NCI-H510A (cell line): ENCODE data around the gene FAM47E.

Experiments
- DNase-seq: peaks from one replicate; lab custom pipeline; 2025; lab: John Stamatoyannopoulos, UW

The FAM47E gene, protein sequence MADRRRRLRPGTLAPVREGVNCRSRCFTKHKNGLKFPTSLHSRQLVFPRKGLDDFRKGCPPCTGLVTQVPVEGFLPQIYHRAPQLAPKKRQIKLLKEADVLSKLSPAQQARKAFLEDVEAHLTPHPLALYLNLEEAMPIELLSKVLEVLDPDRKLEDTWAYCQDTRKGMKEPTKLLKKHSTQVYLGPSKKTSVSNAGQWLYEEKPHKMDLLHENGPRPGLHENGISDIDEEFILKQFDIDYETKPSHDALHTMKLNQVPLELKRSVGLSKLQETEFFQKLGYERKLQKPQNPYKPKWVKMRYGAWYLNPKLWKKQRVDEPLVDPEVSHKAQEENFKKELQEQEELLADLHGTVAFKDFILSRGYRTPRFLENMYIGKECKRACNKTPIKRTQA

DNA sequence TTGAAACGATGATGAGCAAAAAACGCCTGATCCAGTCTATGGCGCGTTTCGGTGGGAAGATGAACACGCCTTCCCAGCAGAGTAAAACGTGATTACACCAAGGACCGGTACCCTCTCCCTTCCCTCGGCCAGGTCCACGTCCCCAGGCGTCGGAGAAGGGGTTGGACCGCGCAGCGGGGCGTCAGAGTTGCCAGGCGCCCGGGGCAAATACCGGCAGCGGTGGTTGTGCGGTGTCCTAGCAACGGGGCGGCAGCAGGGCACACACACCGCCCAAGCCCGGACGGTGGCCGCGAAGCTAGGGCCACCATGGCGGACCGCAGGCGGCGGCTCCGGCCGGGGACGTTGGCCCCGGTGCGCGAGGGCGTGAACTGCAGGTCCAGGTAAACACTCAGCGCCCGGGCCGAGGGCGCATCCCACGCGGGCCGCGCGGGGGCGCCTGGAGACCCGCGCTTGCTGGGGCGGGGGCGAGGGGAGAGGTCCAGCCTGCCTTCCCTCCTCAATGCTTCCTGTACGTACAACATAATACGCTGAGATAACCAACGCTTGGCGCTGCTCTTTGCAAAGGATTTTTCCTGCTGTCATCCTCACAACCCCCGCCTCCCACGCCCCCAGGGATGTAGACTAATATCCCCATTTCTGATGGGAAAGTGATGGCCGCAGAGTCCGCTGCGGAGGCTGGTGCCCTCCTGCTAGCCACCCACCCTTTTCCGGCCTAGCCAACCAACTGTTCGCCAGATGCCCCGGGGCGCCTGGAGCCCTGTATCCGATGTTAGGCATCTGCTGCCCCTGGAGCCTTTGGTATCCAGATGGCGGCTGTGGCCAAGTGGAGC lies at the start of gene FAM47E:
Gene FAM47E (plus strand): TSS at position 281 of the 830 bp plus-strand sequence. CDS start 26 bp downstream, at position 307.
- DNase-seq = peak; percentile 90

DNA sequence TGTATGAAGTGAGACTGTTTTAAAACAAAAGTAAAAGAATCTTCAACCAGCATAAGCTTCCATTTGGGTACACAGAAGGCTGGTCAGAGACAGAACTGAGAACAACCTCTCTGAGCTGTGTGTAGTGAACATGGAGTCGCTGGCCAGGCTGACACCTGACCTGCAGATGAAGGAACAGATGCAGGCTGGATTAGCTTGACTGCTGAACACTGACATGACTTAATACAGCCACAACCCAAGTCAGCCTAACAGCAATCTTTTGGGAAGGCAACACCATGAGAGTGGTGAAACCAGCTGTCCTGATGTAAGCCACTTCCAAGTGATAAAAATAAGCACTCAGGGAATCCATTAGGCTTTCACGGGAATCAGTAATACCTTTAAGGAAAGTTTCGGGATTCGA lies 48.0 kb upstream of the FAM47E start:
- no peak for DNase-seq

DNA sequence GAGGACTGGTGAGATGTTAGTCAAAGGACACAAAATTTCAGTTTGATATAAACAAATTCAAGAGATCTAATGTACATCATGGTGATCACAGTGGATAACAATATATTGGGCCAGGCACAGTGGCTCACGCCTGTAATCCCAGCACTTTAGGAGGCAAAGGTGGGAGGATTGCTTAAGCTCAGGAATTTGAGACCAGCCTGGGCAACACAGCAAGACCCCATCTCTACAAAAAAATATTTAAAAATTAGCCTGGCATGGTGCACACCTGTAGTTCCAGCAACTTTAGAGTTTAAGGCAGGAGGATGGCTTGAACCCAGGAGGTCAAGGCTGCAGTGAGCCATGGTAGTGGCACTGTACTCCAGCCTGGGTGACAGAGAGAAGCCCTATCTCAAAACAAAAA lies 46.6 kb upstream of the FAM47E start:
- DNase-seq = no peak

DNA sequence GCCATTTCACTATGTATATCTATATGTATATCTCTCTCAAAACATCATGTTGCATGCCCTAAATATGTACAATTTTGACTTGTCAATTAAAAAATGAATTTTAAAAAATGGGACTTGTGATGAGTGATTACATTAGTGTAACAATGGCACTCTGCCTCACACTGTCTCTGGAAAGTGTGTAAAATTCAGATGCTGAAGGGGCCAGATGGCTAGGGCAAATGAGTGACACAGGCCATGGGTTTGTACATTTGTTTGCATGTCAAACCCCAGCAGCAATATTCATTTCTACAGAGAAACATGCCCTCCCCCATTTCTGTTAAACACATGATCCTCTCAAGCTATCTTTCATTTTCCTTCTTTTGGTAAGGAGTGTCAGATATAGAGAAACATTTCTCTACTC lies 46.0 kb upstream of the FAM47E start:
- no peak for DNase-seq

DNA sequence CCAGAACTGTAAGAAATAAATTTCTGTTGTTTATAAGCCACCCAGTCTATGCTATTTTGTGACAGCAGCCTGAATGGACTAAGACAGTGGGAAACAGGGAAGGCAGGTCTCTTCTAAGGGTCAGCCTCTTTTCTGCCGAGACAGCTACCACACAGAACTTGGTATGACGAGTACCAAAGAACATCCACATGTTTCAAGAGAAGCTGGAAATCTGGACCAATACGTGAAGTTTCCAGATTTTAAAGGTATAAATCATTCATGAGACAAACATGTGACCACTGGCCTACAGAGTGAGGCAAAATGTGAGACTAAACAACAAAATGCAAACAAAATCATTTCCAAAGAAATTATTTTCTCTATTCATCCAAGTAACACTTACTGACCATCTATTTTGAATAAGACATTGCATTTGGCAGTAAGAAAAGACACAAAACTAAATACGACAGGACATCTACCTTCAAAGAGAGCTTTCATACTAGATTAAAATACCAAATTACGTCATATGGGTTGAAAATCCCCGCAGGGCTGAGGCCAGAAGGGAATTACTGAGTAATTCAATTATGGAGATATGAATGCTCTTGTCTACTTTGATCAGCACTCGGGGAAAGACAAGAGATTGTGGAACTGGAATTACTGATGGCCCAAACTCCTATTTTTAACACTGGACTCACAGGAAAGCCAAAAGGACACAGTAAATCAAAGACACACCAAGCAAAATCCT lies 45.1 kb upstream of the FAM47E start:
- no peak for DNase-seq

DNA sequence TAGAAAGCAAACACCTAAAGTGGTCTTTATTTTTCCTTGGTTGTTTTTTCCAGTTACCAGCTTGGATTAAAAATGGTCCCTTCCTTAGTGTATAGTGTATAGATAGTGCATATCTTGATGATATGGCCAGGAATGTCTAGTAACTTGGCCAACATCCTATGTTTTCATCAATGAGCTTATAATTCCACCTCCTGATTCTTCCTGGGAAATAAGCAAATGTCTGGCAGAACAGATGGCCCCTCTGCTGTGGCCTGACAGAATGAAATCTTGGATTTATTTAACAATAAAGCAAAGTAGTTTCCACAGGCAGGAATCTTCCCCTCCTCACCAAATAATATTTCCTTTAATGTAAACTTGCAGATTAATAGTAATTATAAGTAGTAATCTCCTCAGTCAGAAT lies 44.0 kb upstream of the FAM47E start:
- DNase-seq = no peak

DNA sequence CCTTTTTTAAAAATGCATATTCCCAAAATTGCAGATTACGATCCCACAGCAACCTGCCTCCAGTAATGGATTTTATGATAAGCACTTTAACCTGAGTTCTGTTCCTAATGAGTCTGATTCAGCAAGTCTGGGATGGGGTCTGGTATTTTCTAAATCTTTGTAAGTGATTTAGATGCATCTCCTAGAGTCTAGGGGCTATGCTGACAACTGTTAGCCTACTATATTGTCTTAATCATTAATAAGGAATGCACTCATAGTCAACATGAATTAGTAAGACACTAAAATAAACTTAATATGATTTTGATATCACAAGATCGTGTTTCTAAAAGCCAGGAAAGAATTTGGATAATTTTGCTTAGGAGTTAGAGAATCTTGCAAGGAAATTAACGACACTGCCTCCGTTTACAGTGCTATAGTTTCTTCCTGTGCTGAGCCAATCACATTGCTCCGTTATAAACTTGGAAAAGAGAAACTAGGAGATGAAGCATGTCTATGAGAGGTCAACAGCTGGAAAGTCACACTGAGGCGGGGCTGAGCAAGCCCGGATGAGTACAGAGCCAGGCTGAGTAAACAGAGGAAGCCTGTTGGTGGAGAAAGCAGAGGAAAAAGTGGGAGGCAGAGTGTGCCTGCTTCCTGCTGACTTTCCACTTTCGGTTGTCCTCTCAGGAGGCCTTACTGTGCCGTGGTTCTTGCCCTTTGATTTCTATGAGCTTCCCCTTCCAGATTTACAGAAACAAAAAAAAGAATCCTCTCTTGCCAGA lies 43.3 kb upstream of the FAM47E start:
- DNase-seq = peak; percentile 80

DNA sequence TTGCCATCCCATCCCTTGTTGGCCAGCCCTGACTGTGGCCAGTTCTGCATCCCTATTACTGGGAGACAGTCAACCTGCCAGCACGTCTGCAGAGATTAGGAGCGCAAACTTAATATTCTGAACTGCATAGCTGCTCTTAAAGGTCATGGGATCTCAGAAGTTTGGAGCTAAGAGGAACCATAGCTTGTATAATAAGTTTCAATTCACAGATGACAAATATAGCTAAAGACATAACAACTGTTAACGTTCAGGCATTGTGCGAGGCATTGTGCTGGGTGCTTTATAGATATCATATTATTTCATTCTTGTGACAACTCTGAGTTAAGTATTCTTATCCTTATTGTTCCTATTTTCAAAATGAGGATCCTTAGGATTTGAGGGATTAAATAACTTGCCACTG lies 41.6 kb upstream of the FAM47E start:
- no peak for DNase-seq

DNA sequence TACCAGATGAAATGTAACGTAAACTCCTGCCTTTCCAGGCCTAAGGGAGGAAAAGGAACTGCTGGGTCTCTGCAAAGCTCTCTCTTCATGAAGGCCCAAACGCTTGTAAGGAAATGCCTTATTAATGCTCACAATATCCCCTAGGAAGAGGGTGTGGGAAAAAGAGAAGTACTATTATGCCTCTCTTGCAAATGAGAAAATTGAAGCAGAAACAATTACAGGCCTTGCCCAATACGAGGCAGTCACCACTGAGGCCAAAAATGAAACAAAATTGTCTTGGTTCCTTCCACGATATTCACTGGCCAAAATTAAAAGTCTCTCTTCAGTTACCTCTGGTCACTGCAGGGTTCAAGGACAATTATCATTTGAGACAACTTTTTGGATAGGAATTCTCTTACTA lies 41.1 kb upstream of the FAM47E start:
- DNase-seq = no peak

DNA sequence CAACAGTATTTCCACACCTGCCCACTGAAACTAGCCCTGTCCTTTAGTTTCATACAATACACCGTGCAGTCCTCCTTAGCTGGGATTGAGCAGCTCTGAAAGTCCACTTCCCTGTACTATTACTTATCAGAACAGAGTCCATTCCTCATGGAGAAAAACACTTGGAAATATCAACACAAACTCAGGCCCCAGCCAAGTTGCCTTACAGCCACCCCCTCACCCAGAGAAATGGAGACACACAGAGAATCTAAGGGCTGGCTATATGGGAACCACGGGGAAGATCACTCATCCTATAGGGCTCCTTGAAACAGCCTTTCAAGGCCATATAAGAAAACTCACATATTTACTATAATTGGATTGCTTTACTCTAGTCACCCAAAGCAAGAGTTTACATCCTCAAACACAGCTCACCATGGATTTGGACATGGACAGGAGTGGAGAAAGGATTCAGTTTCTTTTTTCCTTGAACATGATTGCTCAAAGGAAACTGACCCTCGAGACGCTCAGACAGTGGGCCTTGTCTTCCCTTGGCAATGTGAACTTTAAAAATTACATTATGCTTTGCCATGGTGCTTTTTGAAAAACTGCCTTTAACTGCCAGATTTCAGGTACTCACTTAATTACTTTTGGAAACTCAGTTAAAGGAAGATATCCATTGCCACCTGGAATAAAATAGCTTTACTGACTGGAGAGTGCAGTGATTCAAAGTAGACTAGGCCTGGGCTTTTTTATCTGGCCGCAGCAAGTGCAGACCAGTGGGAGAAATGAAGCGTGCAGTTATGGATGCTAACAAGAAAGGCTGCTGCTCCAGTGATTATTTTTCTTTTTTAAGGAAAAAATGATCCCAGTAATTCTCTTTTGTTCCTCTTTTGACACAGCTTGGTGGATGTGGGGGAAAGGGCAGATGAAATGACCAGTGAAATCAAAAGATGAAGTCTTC lies 39.5 kb upstream of the FAM47E start:
- no peak for DNase-seq

DNA sequence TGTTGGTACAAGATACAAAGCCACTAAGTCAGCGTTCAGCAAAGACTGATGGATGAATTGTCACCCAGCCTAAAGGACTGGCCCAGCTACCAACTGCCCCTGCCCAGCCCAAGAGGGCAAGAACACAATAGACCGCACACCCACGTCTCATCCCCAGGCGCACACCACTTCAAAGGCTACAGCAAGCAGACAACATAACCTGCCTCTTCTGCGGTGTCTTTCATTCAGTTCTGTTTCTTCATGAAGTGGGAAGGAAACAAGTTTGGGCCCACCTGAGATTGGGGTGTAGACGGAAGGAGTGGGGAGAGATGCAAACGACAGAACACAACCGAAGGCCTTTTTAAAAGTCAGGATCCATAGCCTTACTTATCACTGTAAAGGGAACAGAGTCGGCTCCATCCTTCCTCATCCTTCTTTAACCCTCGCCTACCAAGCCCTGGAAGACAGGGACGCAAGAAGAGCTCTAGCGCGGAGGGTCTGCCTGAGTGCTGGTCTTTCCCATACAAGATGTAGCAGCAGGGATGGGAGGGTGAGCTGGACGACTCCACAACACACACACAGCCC lies 38.6 kb upstream of the FAM47E start:
- DNase-seq = no peak

DNA sequence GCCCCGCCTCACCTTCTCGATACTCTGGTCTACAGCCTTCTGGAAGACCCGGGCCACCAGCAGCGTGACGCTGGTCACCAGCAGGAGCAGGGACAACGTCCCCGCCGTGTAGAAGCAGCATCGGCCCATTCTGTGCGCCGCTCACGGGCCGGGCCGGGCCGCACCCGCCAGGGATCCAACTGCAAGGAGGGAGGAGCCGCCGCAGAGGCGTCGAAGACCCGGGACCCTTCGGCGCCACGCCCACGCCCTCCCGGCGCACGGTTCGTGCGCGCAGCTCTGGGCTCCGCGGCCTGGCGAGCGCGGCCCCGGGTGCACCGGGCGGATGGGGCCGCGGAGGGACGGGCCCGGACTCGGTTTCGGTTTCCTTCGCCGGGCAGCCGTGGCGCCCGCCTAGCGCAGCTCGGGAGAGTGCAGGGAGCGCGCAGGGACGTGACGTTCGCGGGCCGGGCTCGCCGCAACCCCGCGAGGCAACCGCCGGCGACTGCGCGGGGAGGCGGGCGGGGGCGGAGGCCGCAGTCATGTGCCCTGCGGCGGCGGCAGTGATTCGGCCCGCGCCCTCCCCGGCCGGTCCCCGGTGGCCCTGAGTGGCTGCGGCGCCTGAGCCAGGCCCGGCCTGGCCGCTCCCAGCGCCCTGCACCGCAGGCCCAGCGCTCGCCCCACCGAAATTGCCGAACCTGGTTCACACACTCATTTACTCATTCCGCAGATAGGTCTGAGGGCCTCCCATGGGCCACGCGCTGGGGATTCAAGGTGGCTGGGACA lies 37.9 kb upstream of the FAM47E start, which contains the start of gene SCARB2:
Gene SCARB2 (minus strand): TSS at position 410 of the 762 bp plus-strand sequence. CDS start 281 bp downstream, at position 129.
- peak; percentile 79 for DNase-seq

DNA sequence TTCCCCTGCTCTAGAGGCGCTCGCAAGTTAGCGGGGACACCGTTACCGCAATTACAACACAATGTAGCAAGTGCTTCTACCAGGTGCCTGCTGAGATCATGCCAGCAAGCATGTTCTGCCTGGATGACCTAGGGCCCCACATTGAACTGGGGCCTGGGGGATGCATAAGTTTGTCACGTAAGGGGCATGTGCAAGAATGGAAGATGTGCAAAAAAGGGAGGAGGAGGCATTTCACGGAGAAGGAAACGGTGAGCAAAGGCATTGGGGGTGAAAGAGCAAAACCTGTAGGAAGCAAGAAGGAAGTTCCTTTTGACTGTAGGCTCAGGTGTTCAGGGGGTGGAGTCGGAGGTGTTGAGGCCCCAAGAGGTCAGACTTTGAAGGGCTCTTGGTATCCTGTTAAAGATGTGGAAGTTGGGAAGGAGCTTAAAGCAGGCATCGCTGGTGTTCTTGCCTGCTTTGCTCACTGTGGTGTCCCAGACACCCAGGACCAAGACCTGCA lies 37.3 kb upstream of the FAM47E start:
- DNase-seq = no peak

DNA sequence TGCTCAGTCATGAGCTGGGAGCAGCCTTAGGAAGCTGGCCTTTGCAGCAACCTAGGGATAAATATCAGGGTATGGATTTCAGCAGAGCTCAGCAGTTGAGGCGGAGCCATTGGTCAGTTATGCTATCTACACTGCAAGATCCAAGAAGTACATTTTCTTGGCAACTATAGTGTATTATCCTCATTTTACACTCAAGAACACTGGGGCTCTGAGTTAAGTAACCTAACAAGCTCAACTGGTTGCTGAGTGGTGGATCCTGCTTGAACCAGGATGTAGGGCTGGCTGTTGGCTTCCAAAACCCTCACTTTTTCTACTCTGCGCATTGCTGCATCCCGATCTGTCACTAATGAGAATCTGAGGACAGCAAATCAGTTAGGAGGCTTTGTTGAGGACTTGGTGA lies 36.4 kb upstream of the FAM47E start:
- no peak for DNase-seq

DNA sequence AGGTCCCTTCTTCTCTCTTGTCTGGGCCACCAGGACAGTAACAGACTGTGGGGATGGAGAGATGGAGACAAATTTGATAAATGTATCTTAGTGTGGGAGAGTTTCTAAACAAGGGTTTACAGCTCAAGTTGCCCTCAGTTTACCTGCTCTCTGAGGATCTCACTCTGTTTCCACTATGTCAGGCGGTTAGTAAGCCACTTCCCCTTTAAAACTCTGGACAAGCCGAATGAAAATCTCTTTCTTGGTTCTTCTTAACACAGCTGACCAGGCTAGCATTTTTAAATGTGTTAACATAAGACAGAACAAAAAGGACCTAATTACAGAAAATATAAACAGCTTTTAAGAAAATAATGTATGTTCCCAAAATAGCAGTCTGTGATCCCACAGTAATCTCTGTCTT lies 35.0 kb upstream of the FAM47E start:
- no peak for DNase-seq

DNA sequence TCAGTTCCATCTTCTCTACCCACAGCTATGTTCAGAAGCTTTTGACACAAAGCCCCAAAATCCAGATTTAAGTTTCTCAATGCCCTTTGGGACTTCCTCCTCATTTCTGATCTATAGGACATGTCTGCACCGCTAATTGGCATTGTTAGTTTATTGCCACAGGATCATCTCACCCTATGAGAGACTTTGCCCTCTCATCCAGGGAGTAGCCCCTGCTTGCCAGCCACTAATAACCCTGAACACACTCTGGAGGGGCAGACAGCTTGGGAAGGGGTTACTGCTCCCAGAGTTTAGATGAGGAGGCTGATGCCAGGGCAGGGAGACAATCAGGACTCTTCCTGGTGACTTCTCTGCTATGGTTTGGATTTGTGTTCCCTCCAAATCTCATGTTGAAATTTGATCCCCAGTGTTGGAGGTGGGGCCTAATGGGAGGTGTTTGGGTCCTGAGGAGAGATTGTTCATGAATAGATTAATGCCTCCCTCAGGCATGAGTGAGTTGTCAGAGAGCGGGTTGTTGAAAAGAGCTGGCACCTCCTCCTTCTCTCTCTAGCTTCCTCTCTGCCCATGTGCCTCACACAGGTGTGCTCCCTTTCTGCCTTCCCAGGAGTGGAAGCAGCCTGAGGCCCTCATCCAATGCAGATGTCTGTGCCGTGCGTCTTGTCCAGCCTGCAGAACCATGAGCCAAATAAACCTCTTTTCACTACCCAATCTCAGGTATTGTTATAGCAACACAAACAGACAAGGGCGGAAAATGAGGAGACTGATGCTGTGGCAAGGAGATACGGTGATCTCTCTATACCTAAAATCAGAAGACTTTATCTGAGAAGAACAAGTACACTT lies 34.3 kb upstream of the FAM47E start:
- no peak for DNase-seq

DNA sequence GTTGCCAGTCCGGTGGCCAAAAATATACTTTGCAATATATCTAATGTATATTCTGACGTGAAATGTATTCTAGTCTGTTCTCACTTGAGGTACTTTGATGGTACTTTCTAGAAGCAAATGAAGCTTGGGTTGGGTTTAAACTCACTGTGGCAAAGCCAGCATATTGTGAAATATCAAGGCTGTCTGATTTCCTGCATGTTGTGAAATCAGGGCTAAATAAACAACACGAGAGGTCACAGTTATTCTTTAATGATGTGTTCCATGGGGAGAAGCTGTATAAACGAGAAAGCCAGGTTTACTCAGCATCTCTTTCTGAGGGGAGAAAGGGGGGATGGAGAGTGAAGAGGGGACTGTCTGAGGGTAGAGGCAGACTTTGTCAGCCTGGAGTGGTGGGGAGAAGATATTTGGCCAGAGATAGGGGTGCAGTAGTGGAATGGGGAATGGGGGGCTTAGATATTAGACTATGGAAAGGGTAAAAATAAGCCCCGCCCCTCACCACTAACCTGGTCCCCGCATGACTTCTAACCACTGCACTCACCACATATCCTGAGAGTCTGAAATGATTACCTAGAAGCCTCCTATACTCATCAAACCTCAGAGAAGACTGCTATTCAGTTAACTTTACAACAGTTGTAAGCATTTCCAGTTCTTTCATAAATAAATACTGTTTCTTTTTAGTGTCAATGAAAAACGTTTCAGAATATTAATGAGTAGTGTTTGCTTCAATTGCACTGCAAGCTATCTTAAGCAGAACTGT lies 32.0 kb upstream of the FAM47E start:
- no peak for DNase-seq

DNA sequence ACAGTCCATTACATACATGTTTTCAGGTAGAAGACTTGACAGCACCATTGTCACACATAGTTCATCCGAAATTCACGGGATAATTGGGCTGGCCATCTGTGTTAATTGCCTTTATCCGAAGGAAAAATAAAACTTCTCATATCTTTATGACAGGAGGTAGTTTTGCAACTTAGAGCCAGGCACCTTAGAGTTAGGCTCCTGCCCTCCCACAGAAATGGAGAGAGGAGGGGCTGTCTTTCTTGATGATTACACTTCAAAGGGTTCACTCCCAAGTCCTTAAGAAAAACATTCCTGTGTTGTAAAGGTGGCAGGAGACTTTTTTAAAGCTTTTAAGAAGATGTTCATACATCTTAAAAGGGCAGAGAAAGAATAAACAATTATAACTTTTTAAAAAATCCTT lies 27.4 kb upstream of the FAM47E start:
- no peak for DNase-seq
